SK-N-MC (cell line): ENCODE data around the gene CCNF.

ENCODE experiments used
- EZH2 ChIP-seq: fragments of 200-600 bp; sonication (generic); IDR thresholded peaks from one replicate; pipeline ENCODE4 v1.6.1; 2017; ENCODE audit warnings: antibody characterized with exemption
- POLR2AphosphoS5 ChIP-seq: IDR thresholded peaks from 2 replicates; pipeline ENCODE4 v1.6.1; 2012; ENCODE audit warnings: mild to moderate bottlenecking, low read depth, low read length, borderline replicate concordance

DNA sequence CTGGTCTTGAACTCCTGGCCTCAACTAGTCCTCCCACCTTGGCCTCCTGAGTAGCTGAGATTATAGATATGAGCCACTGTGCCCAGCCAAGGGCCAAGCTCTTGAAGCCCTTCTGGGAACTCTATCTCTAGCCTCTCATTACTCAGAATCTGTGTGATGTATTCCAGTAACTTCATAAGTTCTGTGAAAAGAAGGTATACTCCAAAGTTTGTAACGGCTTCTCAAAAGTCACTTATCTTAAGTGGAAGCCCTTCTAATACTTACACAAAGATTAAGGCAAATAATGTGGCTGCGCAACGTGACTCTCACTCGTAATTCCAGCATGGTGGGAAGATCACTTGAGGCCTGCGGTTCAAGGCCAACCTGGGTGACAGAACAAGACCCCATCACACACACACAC is 65.4 kb downstream of the CCNF start:
- TF ChIP-seq EZH2 (no peak), POLR2AphosphoS5 (no peak)
